ENCODE results near the gene CIRBP.
A peak's percentile ranks its signal among the peaks of the same experiment; 100 is the strongest.

CIRBP gene

DNA sequence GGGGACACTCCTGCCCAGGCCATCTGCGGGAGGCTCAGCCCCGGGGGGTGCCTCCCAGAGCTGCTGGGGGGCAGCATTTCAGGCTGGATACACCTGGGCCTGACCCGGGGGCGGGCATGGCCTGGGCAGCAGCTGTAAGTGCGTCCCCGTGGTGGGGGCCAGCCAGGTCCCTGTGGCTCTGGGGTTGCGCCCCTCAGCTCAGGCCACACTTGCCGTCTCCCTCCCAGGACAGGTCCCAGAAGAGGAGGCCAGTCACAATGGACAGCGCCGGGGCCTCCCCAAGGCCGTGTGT lies 43.0 kb upstream of the CIRBP start:
- Histone ChIP-seq H3K4me2 (ENCODE audit: low read length) (no peak overlapping the region), H3K9me3 (replicated peaks; ENCODE audit: low read length) (no peaks in the 10 kb centered on the region), H3K27me3 (ENCODE audit: control insufficient read depth, insufficient read depth, low read length) (no peaks in the 10 kb centered on the region), H3K9ac (ENCODE audit: low read depth, low read length) (no peak overlapping the region), H3K4me3 (ENCODE audit: low read length) (no peak overlapping the region), H3K36me3 (ENCODE audit: insufficient read depth, low read length) (peaks cover 38% of the 10 kb centered on the region), H3K4me1 (ENCODE audit: control insufficient read depth, insufficient read depth, low read length) (peaks cover 12% of the 10 kb centered on the region)

DNA sequence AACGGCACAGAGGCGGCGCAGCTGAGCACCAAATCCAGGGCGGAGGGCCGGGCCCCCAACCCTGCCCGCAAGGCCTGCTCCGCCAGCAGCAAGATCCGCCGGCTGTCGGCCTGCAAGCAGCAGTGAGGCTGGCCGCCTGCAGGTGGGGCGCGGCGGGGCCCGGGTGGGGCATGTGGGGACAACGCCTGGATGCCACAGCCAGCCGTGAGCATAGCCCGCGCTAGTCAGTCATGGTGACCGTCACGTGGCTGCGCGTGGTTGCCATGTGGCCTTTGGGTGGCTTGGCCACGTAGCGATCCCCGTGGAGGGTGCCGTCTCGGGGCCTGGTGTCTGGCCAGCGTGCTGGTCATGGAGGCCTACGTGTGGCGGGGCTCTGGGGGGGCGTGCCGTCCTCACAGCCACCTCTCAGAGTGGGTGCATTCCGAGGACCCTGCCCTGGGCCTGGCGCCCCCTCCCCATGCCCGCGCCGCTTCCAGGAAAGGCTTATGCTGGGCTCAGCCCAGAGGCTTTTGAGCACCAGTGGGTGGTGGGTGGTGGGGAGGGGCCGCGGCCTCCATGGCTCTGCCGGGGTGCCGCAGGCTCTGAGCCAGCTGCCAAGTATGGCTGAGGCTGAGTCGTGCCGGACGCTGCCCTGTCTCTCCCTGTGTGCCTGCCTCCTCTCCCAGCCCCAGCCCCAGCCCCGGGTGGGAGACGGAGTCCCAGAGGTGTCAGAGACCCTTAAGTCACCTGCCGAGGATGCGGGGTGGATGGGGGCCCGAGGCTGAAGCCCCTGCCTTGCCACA lies 42.4 kb upstream of the CIRBP start:
- Histone ChIP-seq H3K27me3 (ENCODE audit: control insufficient read depth, insufficient read depth, low read length) (no peaks in the 10 kb centered on the region), H3K36me3 (ENCODE audit: insufficient read depth, low read length) (peaks cover 38% of the 10 kb centered on the region), H3K4me3 (ENCODE audit: low read length) (no peak overlapping the region), H3K9me3 (replicated peaks; ENCODE audit: low read length) (no peaks in the 10 kb centered on the region), H3K9ac (ENCODE audit: low read depth, low read length) (no peak overlapping the region), H3K4me2 (ENCODE audit: low read length) (no peak overlapping the region), H3K4me1 (ENCODE audit: control insufficient read depth, insufficient read depth, low read length) (peaks cover 10% of the 10 kb centered on the region)

- Histone ChIP-seq H3K4me3 (ENCODE audit: low read length) (no peak overlapping the region), H3K4me2 (ENCODE audit: low read length) (no peak overlapping the region), H3K4me1 (ENCODE audit: control insufficient read depth, insufficient read depth, low read length) (peaks cover 11% of the 10 kb centered on the region), H3K9ac (ENCODE audit: low read depth, low read length) (no peak overlapping the region), H3K36me3 (ENCODE audit: insufficient read depth, low read length) (peaks cover 34% of the 10 kb centered on the region), H3K27me3 (ENCODE audit: control insufficient read depth, insufficient read depth, low read length) (no peaks in the 10 kb centered on the region), H3K9me3 (replicated peaks; ENCODE audit: low read length) (no peaks in the 10 kb centered on the region)
Measured at GRCh38 chr19:1227304-1228054, 41.7 kb upstream of the CIRBP start.

DNA sequence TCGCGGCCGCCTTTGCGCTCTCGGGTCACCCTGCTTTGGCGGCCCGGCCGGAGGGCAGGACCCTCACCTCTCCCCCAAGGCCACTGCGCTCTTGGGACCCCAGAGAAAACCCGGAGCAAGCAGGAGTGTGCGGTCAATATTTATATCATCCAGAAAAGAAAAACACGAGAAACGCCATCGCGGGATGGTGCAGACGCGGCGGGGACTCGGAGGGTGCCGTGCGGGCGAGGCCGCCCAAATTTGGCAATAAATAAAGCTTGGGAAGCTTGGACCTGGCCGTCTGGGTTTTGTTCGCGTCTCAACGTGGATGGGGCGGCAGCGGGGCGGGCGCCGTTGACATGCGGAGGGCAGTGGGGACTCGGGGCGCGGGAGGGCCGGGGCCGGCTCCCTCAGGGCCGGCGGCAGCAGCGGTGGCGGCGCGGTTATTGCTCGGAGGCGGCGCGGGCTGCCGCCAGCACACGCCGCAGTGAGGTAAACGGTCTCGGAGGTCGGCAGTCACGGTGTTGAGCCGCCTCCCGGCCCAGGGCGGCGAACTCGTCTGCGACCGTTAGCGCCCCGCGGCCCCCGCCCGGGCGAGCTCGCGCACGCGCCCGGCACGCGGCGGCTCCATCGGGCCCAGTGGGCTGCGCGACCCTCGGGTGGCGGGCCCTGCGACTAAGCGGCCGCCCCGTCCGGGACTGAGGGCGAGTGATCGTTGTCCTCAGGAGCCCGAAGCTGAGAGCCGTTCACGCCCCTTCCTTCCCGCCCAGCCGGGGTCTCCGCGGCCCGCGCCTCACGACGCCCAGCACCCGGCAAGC lies 40.8 kb upstream of the CIRBP start:
- H3K4me1 ChIP-seq (ENCODE audit: control insufficient read depth, insufficient read depth, low read length), result peaks cover 15% of the 10 kb centered on the region
- no peaks in the 10 kb centered on the region for H3K27me3 ChIP-seq (ENCODE audit: control insufficient read depth, insufficient read depth, low read length)
- H3K36me3 ChIP-seq (ENCODE audit: insufficient read depth, low read length), result peaks cover 33% of the 10 kb centered on the region
- H3K9me3 ChIP-seq (replicated peaks; ENCODE audit: low read length), result no peaks in the 10 kb centered on the region
- no peak overlapping the region for H3K4me2 ChIP-seq (ENCODE audit: low read length)
- no peak overlapping the region for H3K9ac ChIP-seq (ENCODE audit: low read depth, low read length)
- no peak overlapping the region for H3K4me3 ChIP-seq (ENCODE audit: low read length)

- peaks cover 40% of the 10 kb centered on the region for H3K36me3 ChIP-seq (ENCODE audit: insufficient read depth, low read length)
- H3K4me3 ChIP-seq (ENCODE audit: low read length), result no peak overlapping the region
- H3K4me2 ChIP-seq (ENCODE audit: low read length), result no peak overlapping the region
- no peaks in the 10 kb centered on the region for H3K9me3 ChIP-seq (replicated peaks; ENCODE audit: low read length)
- H3K9ac ChIP-seq (ENCODE audit: low read depth, low read length), result no peak overlapping the region
- H3K4me1 ChIP-seq (ENCODE audit: control insufficient read depth, insufficient read depth, low read length), result peaks cover 15% of the 10 kb centered on the region
- H3K27me3 ChIP-seq (ENCODE audit: control insufficient read depth, insufficient read depth, low read length), result no peaks in the 10 kb centered on the region
Measured at GRCh38 chr19:1229056-1229923, 39.8 kb upstream of the CIRBP start.

- Histone ChIP-seq H3K36me3 (ENCODE audit: insufficient read depth, low read length) (peaks cover 37% of the 10 kb centered on the region), H3K4me1 (ENCODE audit: control insufficient read depth, insufficient read depth, low read length) (peaks cover 15% of the 10 kb centered on the region), H3K4me3 (ENCODE audit: low read length) (no peak overlapping the region), H3K9ac (ENCODE audit: low read depth, low read length) (no peak overlapping the region), H3K4me2 (ENCODE audit: low read length) (no peak overlapping the region), H3K9me3 (replicated peaks; ENCODE audit: low read length) (no peaks in the 10 kb centered on the region), H3K27me3 (ENCODE audit: control insufficient read depth, insufficient read depth, low read length) (no peaks in the 10 kb centered on the region)
Measured at GRCh38 chr19:1229924-1230782, 39.0 kb upstream of the CIRBP start.

DNA sequence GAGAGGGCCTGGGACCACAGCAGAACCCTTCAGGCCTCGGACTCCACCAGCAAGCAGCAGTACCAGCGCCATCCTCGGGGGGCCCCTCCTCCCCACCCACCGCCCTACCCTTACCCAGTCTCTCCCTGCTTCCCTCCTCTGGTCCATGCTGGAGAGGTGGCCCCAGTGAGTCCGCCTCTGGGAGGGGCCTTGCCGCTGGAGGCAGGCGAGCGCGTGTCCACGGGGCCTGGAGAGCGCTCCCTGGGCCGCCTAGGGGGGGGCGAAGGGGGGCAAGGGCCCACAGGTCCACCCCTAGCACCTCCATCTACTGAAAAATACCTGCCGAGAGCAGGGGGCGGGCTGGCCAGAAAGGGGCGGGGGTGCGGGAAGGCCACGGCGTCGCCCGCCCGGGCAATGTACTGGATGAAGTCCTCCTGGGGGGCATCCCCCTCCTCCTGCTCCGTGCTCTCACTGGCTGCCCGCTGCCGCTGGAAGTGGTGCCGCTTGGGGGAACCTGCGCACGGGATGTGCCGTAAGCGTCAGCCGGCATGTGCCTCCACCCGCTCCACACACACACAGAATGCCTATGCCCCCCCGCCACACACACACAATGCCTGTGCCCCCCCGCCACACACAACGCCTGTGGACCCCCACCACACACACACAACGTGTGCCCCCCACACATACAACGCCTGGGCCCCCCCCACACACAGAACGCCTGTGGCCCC lies 38.2 kb upstream of the CIRBP start:
- Histone ChIP-seq H3K36me3 (ENCODE audit: insufficient read depth, low read length) (peaks cover 43% of the 10 kb centered on the region), H3K9ac (ENCODE audit: low read depth, low read length) (no peak overlapping the region), H3K4me3 (ENCODE audit: low read length) (no peak overlapping the region), H3K9me3 (replicated peaks; ENCODE audit: low read length) (no peaks in the 10 kb centered on the region), H3K4me1 (ENCODE audit: control insufficient read depth, insufficient read depth, low read length) (peaks cover 17% of the 10 kb centered on the region), H3K27me3 (ENCODE audit: control insufficient read depth, insufficient read depth, low read length) (no peaks in the 10 kb centered on the region), H3K4me2 (ENCODE audit: low read length) (no peak overlapping the region)

GRCh38 chr19:1231729-1232637 lies 37.1 kb upstream of the CIRBP start:
- H3K9ac ChIP-seq (ENCODE audit: low read depth, low read length), result no peak overlapping the region
- H3K9me3 ChIP-seq (replicated peaks; ENCODE audit: low read length), result no peaks in the 10 kb centered on the region
- peak overlapping the region; percentile 33 for H3K4me2 ChIP-seq (ENCODE audit: low read length)
- H3K4me3 ChIP-seq (ENCODE audit: low read length), result no peak overlapping the region
- H3K36me3 ChIP-seq (ENCODE audit: insufficient read depth, low read length), result peaks cover 38% of the 10 kb centered on the region
- H3K27me3 ChIP-seq (ENCODE audit: control insufficient read depth, insufficient read depth, low read length), result no peaks in the 10 kb centered on the region
- peaks cover 23% of the 10 kb centered on the region for H3K4me1 ChIP-seq (ENCODE audit: control insufficient read depth, insufficient read depth, low read length)

- Histone ChIP-seq H3K9ac (ENCODE audit: low read depth, low read length) (no peak overlapping the region), H3K36me3 (ENCODE audit: insufficient read depth, low read length) (peaks cover 34% of the 10 kb centered on the region), H3K27me3 (ENCODE audit: control insufficient read depth, insufficient read depth, low read length) (no peaks in the 10 kb centered on the region), H3K4me1 (ENCODE audit: control insufficient read depth, insufficient read depth, low read length) (peaks cover 23% of the 10 kb centered on the region), H3K9me3 (replicated peaks; ENCODE audit: low read length) (no peaks in the 10 kb centered on the region), H3K4me3 (ENCODE audit: low read length) (no peak overlapping the region), H3K4me2 (ENCODE audit: low read length) (peak overlapping the region; percentile 33)
Measured at GRCh38 chr19:1232652-1233072, 36.5 kb upstream of the CIRBP start.

Measured in skeletal muscle satellite cell (primary cell).